GM19463 (cell line): ENCODE results near the gene NYAP2.
A peak's percentile ranks its signal among the peaks of the same experiment; 100 is the strongest.

Source experiments
- ATAC-seq: cut with Tn5 transposase; IDR thresholded peaks from one replicate; pipeline ENCODE4 v1.9.1; 2021; ENCODE audit warnings: mild to moderate bottlenecking, moderate library complexity; ENCODE audit not compliant: unreplicated experiment

Gene NYAP2

DNA sequence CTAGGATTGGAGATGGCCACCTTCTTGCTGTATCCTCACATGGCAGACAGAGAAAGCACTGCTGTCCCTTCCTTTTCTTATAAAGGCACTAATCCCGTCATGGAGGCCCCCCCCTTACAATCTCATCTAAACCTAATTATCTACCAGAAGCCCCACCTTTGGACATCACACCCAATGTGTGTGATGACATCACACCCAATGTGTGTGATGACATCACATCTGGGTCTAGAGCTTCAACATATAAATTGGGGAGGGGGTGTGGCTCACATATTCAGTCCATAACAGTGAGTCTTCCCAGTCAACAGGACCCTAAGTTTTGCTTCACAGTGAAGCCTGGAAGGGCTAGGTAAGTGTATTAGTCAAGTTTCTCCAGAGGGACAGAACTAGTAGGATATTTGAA, 213.1 kb downstream of the NYAP2 start:
- no peak for ATAC-seq

DNA sequence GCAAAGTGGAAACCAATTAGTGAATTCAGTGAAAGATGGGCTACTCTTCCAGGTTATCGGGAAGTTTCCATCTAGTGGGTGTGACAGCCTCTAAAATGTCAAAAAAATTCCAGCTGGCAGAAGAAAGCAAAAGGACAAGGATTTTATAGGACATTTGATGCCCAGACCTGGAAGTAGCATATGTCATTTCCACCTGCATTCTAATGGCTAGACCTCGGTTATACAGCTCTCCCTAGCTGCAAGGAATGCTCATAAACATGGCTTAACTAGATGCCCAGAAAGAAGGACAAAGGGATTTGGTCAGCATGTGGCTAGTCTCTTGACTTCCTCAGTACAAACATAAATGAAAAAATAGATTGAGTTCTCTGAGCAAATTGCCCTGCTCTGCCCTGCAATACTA, 215.4 kb downstream of the NYAP2 start:
- no peak for ATAC-seq

DNA sequence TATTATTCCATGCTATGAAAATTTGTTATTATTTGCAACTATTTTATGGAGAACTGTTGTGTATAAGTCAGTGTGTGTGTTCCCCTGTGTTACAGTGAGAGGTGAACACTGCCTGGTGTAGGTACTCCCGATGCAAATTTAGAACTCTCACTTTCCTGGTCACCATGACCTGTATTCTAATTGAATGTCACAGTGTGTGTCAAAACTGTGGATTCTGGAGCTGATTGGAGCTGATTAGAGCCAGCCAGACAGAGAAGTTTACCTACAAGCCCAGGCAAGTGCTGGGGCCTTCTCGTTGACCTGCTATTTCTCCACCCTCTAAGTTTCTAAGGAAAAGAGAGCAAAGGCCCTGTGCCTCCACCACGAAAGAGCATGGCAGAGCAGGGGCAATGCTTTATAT, 216.0 kb downstream of the NYAP2 start:
- ATAC-seq: no peak

DNA sequence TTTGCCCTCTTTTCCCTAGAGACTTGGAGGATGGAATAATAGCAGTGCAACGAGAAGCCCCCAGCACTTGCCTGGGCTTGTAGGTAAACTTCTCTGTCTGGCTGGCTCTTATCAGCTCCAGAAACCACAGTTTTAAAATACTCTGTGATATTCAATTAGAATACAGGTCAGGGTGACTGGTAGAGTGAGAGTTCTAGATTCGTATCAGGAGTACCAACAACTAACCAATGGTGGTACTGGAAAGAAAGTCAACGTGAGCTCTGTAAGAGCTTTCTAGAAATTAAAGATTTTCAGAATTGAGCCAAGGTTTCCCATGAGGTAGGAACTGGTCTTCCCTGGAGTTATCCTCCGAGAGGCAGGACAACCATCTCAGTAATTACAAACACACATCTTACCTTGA, 216.9 kb downstream of the NYAP2 start:
- no peak for ATAC-seq

DNA sequence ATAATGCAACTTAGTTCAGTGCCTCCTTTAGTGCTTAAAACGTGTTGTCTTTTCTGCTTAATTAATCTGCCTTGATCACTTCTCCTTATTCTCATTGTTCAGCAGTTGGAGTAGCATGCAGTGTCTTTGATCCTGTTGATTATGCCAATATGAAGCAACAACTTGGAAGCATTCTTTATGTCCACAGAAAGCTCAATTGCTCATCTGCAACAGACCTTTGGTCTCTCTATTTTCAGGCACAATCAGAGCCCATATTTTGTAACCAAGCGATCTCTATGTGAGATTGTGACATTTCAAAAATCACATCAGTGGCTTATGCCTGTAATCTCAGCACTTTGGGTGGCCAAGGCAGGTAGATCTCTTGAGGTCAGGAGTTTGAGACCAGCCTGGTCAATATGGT, 217.3 kb downstream of the NYAP2 start:
- ATAC-seq: no peak

DNA sequence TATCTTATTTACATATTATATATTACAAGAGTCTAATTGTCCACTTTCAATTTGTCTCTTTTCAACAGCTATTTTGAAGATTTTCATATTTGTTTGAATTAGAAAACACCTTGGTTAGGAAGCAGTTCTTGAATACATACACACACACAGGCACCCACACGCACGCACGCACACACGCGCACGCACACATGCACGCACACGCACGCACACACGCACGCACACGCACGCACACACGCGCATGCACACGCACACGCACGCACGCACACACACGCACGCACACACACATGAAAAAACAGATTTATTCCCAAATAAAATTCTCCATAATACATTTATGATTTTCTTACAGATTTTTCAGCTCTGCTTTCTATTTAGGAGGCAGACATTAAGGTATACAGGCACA, 220.7 kb downstream of the NYAP2 start:
- no peak for ATAC-seq

DNA sequence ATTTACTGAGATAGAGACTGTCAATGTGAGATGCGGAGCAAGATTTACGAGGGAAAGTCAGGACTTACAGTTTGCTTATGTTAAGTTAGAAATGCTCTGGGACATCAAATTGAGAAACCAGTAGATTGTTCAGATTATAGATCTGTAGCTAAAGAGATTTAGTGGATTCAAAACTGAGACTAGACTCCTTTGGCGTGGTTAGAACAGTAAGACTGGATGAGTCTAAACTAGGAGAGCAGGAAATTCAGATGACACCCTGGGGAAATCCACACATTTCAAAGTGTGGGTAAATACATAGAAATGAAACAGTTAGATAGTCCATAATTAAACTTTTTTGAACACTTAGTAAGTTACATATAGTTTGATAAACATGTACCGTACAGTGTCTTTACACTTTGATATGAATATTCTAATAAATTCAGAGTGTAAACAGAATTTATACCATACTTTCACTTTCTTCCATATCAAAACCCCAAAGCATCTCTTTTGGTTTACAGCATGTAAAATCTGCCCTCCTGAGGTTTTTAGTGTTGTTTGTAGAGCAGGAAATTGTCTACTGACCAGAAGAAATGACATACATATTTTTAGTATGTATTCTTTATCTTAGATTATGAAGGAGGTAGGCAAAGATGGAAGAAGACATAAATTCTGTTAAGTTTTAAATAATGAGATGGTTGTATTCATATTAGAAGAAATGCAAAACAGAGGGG, 231.5 kb downstream of the NYAP2 start:
- no peak for ATAC-seq

DNA sequence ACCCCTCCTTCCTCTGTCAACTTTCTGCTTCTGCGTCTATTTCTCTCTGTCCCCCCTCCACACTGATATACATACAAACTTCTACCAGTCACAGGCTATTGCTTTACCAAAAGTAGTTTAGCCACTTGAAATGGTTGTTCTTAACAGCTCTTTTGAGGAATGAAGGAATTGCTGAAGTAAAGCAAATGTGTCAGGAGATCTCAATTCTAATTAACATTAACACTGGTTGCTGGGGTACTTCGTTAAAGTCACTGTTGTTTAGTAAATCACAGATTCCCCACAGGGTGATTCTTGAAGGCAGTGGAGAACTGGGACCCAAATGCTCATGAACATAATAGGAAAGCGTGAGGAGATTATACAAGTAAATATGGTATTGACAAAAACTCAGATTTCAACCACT, 232.8 kb downstream of the NYAP2 start:
- ATAC-seq: no peak

DNA sequence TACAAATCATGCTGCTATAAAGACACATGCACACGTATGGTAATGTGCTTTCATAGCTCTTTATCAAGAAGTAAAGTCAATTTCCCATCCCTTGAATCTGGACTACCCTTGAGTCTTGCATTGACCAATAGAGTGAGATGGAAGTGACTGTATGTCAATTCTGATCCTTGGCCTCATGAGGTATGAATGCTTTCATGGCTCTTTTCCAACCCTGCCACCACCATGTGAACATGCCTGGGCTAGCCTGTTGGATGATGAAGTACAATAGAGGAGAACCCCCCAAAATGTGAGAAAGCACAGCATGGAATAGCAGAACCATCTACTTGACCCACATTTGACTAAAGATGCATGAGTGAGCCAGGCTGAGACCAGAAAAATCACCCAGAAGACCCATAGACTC, 237.0 kb downstream of the NYAP2 start:
- no peak for ATAC-seq

DNA sequence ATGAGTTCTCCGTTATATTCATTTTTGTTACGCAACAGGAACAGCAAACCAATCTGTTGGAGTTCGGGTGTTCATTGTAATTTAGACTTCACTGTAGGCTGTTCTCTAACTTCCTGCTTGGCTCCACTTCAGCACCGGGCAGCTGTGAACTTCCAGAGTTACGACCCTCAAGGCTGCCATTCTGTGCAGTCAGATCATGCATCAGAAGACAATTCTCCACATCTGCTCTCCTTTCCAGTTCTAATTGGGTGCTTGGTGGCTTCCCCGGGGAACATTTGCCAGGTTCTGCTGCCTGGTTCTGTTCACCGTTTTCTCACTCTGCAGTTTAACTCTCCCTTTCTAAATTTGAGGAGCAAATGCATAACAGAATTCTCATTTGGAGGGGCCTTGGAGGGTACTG, 237.7 kb downstream of the NYAP2 start:
- no peak for ATAC-seq

DNA sequence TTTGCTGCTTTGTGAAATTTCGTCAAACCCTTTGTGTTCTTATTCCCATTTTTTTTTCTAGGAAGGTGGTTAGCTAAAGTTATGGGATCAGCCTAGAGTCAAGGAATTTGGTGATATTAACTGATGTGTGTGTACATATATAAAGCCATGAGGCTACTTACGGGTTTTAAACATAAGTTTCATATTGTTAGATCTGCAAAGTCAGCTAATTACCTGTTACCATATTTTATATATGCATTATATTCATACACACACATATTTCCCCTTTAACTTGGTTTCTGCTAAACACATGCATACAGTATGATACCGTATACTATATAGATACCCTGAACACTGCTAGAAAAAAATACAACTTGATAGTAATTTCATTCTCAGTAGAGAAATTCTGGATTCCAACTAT, 241.0 kb downstream of the NYAP2 start:
- no peak for ATAC-seq

DNA sequence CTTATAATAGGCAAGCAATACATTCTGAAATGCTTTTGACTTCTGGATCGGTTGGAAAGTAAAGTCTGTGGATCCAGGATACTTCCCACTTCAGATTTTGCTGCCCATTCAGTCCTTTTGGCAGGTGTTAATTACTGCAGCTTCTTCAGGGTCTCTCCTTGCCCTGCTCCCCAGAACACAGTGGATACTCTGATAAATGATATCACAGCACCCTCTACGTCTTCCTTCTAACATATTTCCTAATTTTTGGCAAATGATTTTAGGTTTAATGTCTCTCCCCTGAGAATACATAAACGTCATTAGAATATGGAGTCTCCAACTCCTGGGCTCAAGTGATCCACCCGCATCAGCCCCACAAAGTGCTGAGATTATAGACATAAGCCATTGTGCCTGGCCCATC, 249.8 kb downstream of the NYAP2 start:
- ATAC-seq: no peak

DNA sequence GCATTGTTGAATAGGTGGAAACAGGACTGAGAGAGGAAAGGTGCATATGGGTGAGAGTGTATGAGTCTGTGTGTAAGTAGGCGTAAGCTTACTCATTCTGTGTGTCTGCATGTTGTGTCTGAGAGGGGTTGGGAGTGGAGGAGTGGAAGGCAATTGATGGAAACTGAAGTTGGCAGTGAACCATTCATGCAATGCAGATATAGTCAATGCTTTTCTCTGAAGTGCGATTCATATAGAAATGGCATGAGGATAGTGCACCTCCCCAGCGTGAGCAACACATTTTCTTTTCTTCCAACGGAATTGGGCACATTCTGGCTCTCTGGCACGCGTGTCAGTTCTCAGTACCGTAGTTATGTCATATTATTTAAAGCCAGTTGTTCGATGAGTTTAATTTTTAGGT, 250.5 kb downstream of the NYAP2 start:
- no peak for ATAC-seq

DNA sequence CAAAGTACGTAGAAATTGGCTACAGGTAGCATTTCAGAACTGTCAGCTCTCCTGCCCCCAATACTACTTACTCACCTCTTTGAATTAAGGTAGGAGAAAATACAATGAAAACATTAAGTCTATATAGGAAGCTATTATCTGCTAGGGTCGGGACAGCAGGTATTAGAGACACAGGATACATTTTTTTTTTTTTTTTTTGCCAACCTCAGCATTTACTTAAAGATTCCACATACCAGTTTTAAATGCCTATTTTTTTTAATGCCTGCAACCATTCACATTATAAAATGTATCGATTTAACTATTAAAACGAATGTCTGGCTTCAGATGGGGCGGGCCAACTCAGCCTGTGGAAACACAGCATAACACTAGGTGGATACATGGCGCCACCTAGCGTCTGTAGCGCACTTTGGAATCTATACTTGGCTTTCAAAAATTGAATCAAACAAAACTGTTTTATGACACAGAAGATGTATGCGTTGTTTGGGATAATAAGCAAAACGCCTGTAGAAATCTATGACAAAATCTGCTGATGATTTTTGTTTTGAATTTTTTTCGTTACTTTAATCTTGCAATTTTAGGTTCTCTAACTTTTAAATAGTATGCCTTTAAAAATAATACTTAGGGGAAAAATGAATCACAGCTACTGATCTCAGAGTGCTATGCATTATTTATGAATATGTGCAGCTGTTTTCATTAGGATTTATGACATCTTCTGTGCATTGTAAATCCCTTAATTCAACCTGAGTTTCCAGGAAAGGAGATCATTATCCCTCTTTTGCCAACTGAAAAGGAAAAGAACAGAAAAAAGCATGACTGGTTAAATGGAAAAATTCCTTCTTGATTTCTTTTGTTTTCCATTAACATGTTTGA, 261.0 kb downstream of the NYAP2 start:
- peak; percentile 88 for ATAC-seq

DNA sequence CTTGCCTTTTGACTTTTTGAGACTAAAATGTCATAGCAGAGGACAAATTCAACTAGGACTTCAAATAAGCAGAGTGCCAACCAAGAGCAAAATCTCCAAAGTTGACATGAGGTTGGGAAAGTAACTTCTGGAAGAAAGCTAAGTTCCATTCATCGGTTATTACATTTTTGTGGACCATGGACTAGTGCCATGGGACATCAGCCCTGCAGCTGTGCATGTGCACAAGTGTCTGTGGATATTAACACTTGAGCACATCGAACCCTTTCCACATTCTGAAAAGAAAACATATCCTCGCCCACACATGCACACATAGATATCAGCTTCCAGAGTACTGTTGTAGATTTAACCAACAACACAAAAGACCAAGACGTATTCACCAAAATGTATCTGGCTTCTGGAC, 262.6 kb downstream of the NYAP2 start:
- no peak for ATAC-seq

DNA sequence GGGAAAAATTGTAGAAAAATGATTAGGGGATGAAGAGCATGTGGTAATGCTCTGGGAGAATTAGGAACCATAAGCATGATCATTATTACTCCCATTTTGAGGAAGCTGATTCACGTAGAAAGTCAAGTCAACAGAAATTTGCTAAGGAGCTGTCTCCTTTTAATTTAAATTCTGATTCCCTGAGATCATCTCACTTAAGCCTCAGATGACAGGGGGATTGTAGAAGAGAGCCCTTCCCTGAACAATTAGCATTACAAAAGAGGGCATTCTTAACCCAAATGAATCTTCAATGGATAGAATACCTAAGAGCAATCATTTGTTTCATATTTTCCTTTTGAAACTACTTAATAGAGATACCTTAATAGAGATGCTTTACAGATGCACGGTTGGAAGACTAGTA, 267.9 kb downstream of the NYAP2 start:
- ATAC-seq: no peak

DNA sequence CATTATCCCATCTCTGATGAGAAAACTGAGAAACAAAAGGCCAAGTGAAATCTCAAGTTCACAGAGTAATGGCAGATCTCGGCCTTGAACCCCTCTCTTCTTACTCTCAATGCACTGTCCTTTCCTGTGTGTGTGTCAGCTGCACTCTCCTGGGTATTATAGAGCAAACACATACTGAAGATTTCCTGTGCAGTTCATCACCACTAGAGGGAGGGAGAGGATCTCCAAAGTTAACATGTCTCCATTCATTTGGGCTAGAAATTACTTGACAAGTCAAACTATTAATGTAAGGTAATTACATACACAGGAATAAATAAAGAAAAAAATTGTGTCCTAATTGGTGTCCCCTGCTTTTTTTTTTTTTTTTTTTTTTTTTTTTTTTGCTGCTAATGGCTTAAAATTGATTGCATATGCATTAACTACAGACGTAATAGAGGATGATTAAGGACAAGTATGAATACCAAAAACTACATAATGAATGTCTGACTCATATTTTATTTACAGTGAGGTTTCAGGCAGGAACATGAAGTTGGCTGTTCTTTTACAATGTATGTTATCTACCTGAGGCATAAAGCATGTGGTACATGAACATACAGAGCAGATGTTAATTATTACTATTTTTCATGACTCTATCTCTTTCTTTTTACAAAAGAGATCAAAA, 269.2 kb downstream of the NYAP2 start:
- peak; percentile 88 for ATAC-seq

DNA sequence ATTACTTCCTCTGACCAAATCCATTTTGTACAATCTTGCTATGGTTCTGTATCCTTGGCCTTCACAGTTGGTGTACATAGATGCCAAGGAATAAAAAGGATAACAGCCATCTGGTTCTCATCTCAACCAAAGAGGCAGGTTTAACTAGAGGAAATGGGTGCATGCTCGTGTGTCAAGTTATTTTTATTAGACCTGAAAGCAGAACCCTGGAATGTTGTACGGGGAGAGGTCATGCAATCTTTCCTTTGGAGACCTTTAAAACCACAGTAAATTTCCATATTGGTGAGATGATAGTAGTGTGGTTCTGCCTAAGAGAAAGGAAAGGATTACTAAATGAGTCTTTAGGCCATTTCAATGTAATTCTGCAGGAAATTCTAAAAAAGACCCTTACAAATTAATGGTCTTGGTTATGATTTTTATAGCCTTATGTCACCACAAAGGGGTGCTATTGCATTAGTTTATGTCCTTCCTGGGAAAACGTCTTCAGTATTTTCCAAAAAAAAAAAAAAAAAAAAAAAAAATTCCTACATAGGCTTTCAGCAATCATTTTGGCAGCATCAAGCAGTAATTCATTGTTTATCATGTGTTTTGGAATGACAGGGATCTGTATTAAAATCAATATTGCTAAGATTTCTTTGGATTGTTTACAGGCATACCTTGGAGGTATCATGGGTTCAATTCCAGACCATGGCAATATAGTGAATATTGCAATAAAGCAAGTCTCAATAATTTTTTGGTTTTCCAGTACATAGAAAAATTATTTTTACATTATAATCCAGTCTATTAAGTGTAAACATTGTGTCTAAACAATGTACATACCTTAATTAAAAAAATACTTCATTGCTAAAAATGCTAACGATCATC, 270.8 kb downstream of the NYAP2 start:
- no peak for ATAC-seq

DNA sequence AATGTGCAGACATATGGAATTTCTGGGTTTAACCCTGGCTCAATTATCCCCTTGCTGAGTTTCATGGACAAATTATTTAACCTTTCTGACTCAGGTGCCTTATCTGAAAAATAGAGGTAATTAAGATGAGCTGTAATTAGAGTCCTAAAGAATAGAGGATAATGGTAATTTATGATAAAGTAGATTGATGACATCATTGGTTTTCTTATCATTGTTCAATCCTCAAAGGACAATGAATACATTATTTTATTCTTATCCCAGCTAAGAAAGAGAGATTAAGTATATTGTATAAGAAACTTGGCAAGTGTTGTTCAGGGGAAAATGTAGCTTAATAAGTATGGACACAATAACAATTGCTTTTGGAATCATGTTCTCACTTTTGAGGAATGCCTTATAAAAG, 279.3 kb downstream of the NYAP2 start:
- no peak for ATAC-seq

DNA sequence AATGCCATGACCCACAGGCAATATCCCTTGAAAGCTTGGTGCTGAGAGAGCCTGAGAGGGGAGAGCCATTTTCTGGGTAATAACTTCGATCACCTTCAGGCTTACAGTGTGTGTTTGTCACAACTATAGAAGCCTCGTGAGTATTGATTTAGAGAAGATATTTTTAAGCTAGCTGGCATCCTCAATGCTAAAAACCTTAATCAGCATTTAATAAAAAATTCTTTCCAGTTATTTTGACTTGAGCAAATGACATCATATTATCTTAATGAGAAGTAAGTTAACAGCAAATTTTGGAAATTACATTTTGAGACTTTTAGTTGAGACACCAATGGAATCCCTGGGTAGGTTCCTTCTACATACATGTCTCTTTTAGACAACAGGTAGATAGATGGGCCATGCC, 283.7 kb downstream of the NYAP2 start:
- no peak for ATAC-seq

DNA sequence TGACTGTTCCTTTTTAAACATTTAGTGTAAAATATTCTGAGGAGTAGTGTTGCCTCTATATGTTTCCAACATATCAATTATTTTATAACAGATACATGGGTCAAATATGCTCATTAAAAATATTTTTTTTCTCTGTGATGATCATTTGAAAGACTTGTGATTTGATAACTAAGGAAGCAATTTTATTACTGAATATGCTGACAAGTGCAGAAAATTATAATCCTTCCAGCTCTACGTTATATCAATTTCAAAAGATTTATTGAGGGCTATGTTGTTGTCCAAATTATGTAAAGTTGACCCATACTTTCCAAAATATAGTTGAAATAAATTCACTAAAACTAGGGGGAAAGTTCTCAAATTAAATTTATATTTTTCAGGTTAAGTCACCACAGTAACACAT, 290.6 kb downstream of the NYAP2 start:
- no peak for ATAC-seq
